Measurements from ENCODE around the gene GAREM1.

GAREM1 gene

DNA sequence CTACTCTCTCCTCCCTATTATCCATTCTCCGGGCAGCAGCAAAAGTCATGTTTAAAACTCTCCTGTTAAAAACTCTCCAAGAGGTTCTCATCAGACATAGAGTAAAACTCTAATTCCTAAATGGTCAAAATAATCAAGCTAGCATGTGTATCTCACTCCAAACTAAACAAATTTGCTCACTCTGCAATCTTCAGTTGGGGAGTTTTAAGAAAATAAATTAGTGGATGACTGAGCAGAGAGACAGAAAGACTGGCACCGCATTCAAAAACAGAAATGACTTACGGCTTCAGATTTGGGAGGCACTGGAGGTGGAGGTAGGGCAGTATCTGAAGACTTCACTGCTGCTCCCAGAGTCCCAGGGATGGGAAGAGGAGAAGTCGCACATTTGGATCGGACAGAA lies 183.9 kb downstream of the GAREM1 start:
- DNase-seq, result no peak

GRCh38 chr18:32284284-32284683 lies 186.4 kb downstream of the GAREM1 start:
- no peak for DNase-seq

DNA sequence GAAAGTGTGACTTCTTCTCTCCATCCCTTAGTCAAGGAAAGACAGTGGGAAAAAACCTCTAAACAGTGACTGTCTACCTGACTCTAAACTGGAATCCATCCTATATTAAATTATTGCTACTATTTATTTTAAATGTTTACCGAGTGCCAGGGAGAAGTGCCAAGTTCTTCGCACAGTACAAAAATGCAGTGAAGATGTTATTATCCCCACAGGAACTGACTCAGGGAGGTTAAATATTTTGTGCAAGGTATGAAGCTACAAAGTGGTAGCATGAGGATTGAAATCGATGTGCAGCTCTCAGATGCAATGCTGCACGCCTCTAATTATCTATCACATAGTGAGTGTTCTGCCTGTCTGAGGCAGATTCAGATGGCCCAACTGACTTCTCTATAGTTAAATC lies 189.8 kb downstream of the GAREM1 start:
- DNase-seq, result no peak

- DNase-seq, result no peak
Measured at GRCh38 chr18:32280188-32280783, 190.4 kb downstream of the GAREM1 start.

GRCh38 chr18:32278177-32278799 lies 192.4 kb downstream of the GAREM1 start:
- no peak for DNase-seq

DNA sequence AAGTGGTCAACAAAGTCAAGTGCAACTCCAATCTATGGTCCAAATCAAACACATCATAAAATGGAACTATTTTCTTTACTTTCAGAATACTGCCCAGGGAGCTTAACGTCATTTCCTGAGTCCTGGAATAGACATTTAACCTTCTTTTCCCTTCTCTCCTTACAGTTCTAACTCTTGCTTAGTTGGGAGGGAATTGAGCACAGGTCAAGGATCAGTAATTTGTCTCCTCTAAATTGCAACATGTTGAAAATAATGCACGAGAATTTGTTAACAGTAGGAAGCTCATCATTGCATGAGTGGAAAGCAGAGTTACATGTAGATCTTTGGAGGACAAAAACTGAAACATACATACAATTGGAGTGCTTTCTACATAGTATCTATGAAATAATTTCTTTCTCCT lies 193.1 kb downstream of the GAREM1 start:
- DNase-seq, result no peak

- DNase-seq, result no peak
Measured at GRCh38 chr18:32276906-32277305, 193.8 kb downstream of the GAREM1 start.

- no peak for DNase-seq
Measured at GRCh38 chr18:32276256-32276655, 194.4 kb downstream of the GAREM1 start.

- no peak for DNase-seq
Measured at GRCh38 chr18:32275221-32275620, 195.5 kb downstream of the GAREM1 start.

DNA sequence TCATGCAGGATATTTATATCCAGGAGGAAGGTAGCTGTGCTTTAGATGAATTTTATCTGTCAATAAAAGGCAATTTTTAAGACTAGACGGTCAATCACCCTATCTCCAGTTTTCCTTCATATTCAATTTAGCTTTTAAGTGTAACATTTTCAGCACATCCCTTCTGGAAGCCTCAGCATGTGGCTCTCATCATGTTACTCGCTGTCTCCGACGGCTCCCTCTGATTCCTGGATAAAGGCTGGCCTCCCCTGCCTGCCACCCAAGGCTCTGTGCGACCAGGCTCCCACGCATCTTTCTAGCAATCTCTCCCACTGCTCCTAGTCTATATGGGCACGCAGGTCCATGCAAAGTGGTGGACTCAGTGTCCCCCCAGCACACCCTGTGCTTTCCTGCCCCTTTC lies 196.4 kb downstream of the GAREM1 start:
- DNase-seq, result no peak

DNA sequence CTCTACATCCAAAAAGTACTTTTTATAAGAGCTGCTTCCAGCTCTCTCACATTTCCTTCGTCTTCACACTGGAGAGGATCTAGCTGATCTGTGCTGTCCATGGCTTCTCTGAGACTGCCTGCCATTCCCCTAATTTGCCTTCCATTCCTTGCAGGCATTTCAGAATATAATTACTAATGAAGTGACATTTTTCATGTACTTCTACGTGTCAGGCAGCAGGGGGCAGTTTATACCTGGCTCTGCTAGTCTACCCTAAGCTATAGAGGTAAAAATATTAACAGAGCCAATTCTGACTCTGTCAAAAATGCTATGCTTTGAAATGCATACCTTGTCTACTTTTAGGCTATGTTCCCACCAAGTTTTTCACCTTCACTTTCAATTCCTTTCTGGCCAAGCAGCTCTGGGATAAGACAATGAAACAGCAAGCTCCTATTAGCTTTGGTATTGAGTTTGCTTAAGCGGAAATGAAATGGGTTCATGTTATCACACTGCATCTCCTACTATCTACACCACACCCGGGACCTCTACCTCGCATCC lies 198.9 kb downstream of the GAREM1 start:
- DNase-seq, result no peak

GRCh38 chr18:32270341-32270740 lies 200.3 kb downstream of the GAREM1 start:
- no peak for DNase-seq

GRCh38 chr18:32267463-32267862 lies 203.2 kb downstream of the GAREM1 start:
- DNase-seq, result no peak

DNA sequence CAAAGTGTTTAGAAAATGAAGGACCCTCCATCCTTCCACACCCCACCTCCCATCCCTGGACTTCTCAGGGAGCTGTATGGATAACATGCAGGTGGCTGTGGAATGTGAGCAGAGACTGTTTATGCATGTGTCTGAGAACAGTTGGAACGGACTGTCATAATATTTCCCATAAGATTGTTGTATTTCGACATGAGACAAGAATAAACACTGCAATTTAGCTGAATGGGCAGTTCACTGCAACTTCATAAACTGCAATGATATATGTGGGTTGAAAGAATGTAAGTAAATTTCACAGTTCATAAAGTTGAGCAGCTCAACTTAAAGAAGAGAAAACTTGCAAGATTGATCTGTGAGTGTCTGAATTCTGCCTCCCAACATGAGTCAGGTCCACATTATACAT lies 206.3 kb downstream of the GAREM1 start:
- no peak for DNase-seq

GRCh38 chr18:32262092-32262491 lies 208.6 kb downstream of the GAREM1 start:
- DNase-seq, result no peak

GRCh38 chr18:32261003-32261402 lies 209.7 kb downstream of the GAREM1 start:
- no peak for DNase-seq

GRCh38 chr18:32259553-32259952 lies 211.1 kb downstream of the GAREM1 start:
- DNase-seq, result no peak

DNA sequence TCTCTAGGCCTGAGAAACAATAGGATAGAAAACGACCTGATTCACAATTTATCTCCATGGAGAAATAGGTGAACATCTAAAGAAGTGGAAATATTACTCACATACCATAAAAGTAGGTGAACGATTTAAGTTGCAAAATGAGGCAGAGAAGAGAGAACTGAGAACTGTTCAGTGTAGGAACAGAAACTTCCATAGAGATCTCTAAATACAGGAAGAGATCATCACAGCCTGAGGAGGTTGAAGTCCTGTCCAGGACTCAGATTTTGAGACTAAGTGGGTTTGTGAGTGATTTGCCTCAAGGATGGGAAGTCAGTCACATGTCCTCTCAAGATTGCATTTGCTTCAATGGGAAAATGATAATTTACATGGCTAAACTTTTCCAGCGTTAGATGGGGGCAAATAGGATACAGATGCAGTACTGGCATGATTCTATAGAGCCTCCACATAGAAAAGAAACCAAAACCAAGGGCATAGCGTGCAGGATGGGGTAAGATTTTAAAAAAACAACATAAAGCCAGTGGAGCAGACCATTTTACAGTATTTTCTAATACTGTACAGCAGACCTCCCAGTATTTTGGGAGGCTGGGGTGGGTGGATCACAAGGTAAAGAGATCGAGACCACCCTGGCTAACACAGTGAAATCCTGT lies 212.0 kb downstream of the GAREM1 start:
- no peak for DNase-seq

GRCh38 chr18:32258148-32258547 lies 212.5 kb downstream of the GAREM1 start:
- DNase-seq, result no peak

GRCh38 chr18:32257084-32257785 lies 213.4 kb downstream of the GAREM1 start:
- no peak for DNase-seq

GRCh38 chr18:32255570-32255969 lies 215.1 kb downstream of the GAREM1 start:
- no peak for DNase-seq

DNA sequence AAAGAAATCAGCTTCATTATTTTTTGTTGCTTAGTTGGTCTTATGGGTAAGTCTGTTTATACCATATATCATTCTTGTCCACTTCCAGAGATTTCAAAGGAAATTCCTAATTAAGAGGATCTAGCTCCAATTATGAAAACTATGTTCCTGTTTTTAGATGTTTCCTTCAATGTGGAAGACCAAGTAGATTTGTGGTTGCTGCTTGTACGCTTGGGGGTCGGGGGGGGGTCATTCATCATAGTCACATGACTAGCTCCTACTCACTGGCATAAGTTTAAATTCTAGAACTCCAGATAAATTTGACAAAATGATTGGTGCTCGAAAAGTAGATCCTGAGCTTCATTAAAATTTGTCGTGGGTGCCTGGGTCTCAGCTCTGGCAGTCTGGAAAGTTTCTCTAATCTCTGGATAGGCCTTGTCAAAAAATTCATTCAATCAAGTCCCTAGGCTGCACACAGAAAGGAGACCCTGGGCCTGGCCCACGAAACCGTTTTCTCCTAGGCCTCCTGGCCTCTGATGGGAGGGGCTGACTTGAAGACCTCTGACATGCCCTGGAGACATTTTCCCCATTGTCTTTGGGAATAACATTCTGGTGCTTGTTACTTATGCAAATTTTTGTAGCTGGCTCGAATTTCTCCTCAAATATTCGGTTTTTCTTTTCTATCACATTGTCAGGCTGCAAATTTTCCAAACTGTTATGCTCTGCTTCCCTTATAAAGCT lies 218.4 kb downstream of the GAREM1 start:
- DNase-seq, result no peak

- DNase-seq, result no peak
Measured at GRCh38 chr18:32251466-32251865, 219.2 kb downstream of the GAREM1 start.
